Purkinje cell (primary cell): ENCODE measurements around the gene C19orf85. TPM values are rescaled to one million over a fixed set of nuclear protein-coding genes. Genes with fewer than 3 reads are reported as not detected.

ENCODE experiments used
- polyA plus RNA-seq: library from polyadenylated mRNA; unstranded; fragments of >200 nt; fragmentation: Nextera tagmentation; gene quantifications from 2 replicates; pipeline ENCODE4 v1.2.1, GENCODE V29; 2014

The C19orf85 gene
- not detected in 2 replicates for polyA plus RNA-seq

DNA sequence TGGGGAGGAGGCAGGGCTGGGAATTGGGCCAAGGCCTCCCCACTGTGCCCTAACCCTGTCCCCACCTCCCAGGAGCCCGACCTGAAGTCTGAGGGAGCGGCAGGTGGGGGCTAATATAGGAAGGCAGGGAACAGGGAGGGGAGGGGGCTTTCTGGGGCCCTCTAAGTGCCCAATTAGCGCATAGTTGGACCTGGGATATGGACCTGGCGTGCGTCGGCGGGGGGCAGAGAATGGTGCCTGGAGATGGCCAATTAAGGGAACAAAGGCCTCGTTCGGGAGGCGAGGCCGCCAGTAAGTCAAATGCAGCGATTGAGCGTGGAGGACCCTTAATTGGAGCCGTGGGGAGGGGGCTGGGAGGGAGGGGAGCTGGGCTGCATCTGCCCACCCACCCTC is at the start of gene C19orf85:
Gene C19orf85, minus strand, starts transcription at position 90 of the 393 bp plus-strand sequence. CDS start 197 bp downstream, outside the sequence.

GRCh38 chr19:55487924-55488687 is 23.6 kb upstream of the C19orf85 start, which contains the start of gene SSC5D:
SSC5D (plus strand) TSS chr19:55488436; CDS start chr19:55488590, 154 bp downstream.

GRCh38 chr19:55484593-55485438 is 20.3 kb upstream of the C19orf85 start, which contains the start of gene NAT14:
NAT14 (plus strand) TSS chr19:55485188; CDS start chr19:55485709, 521 bp downstream.

DNA sequence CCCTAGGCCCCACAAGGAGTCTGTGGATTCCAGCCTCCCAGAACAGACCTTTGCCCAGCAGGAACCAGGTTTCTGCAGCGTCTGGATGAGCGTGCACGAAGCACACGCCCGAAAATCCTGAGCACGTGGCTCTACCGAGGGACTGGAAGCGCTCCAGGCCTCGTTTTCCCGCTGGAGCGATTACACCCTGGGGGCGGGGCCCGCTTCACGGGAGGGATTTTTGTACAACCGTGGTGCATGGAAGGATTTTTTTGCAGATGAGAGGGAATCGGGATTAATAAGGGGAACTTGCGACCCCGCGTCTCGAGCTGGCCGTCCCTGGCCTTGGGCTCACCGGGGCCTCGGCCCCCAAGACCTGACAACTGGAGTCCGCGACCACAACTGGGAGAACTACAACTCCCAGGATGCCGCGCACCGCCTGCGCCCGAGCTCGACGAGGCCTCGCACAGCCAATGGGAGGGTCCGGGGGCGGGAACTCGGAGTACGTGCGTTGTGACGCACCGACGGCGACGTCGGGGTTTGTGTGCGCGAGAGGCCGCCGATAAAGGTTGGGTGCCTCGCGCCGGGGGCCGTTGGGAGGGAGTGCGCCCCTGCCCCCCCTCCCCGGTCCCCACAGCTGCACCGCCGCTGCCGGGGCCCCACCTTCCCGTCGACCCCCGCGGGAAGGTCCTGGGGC is 11.7 kb upstream of the C19orf85 start, which contains the start of gene ZNF628:
Gene ZNF628, plus strand, starts transcription at position 518 of the 676 bp plus-strand sequence. CDS start 3,294 bp downstream, outside the sequence.

DNA sequence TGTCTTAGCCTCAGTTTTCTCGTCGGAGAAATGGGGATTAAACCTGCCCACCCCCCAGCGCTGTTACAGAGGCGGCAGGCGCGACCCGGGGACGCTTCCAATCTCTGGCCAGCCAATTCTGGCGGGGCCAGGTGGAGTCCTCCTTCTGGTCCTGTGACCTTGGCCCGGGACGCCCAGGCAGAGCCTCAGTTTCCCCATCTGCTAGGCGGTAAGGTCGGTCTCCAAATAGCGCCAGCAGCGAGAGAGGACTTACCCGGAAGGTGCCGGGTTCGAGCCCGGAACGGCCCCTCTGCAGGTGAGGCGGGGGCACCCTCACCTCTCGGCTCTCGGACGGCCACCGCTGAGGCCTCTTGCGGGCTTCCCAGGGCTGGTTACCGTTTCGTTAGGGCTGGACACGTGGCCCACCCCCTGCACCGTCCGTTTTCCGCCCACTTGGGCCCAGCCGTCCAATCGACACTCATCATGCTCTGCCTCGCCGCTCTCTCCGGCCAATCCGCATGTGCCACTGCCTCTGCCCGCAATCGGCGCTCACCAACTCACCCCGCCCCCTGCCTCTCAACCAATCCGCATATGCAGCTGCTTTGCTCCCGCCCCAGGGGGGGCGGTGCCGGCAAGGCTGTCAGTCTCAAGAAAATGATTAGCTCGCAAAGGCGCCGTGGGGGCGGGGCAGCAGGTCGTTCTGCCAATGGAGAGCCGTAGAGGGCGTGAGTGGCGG is 3.1 kb downstream of the C19orf85 start, which contains the start of gene ISOC2:
Gene ISOC2, minus strand, starts transcription at position 384 of the 715 bp plus-strand sequence. CDS start 5,156 bp downstream, outside the sequence.

DNA sequence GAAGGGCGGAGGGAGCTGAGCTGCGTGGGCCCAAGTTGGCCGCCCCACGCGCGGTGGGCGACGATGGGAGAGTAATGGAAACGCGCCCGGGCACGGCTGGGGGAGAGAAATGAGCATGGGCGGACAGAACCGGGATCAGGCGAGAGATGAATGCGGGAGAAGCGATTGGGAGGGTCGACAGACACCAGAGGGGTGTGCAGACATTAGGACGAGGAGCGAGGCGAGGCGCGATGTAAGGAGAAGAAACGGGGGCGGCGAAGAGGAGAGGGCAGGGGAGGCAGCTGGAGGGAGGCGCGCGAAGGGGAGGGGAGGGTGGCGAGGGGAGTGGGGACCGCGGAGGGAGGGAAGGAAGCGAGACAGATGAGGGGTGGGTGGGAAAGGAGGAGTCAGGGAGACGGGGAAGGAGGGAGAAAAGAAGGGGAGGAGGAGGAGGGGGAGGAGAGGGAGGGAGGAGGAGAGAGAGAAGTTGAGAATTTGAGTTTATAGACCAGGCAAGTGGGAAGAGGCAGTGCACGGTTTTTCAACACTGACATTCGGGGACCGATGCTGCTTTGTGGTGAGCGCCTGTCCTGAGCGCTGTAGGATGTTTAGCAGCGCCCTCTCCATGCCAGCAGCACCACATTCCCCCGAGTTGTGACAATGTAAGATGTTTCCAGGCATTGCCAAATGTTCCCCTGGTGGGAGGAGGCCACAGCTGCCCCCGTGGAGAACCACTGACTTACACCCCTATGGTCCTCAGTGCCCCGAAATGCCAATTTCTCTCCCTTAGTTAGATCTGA is 21.3 kb downstream of the C19orf85 start, which contains the start of gene SHISA7:
Gene SHISA7, minus strand, starts transcription at position 256 of the 779 bp plus-strand sequence. CDS start 437 bp downstream, outside the sequence.

Other genes starting within 250 kb of the C19orf85 start
- gene TMEM86B, start 236.0 kb downstream of the C19orf85 start, polyA plus RNA-seq = 0.27 and 1.3 TPM in 2 replicates
- gene PPP6R1, start 205.7 kb downstream of the C19orf85 start, polyA plus RNA-seq = 1.3 and 2.7 TPM in 2 replicates
- gene HSPBP1, start 184.6 kb downstream of the C19orf85 start, polyA plus RNA-seq = 5.9 and 10.4 TPM in 2 replicates
- 0.44 and 2.8 TPM in 2 replicates for gene BRSK1, start 180.8 kb downstream of the C19orf85 start, polyA plus RNA-seq
- not detected in 2 replicates for gene TMEM150B, start 139.4 kb downstream of the C19orf85 start, polyA plus RNA-seq
- gene KMT5C, start 124.9 kb downstream of the C19orf85 start, polyA plus RNA-seq = 0.77 TPM in 1 of 2 replicates, not detected in the other
- gene COX6B2, start 110.0 kb downstream of the C19orf85 start, polyA plus RNA-seq = not detected in 2 replicates
- gene GARIN5B, start 101.5 kb downstream of the C19orf85 start, polyA plus RNA-seq = not detected in 2 replicates
- gene IL11, start 94.3 kb downstream of the C19orf85 start, polyA plus RNA-seq = not detected in 2 replicates
- not detected in 2 replicates for gene TMEM190, start 87.9 kb downstream of the C19orf85 start, polyA plus RNA-seq
- gene TMEM238, start 80.5 kb downstream of the C19orf85 start, polyA plus RNA-seq = not detected in 2 replicates
- gene RPL28, start 78.8 kb downstream of the C19orf85 start, polyA plus RNA-seq = 339 and 376 TPM in 2 replicates
- gene UBE2S, start 57.0 kb downstream of the C19orf85 start, polyA plus RNA-seq = 1.3 and 1.6 TPM in 2 replicates
- gene SHISA7, start 21.5 kb downstream of the C19orf85 start, polyA plus RNA-seq = 0.62 TPM in 1 of 2 replicates, not detected in the other
- gene ISOC2, start 3.1 kb downstream of the C19orf85 start, polyA plus RNA-seq = 0.93 and 1.2 TPM in 2 replicates
- not detected in 2 replicates for gene ZNF628, start 11.9 kb upstream of the C19orf85 start, polyA plus RNA-seq
- 26.9 and 43.3 TPM in 2 replicates for gene NAT14, start 20.4 kb upstream of the C19orf85 start, polyA plus RNA-seq
- 0.05 TPM in 1 of 2 replicates, not detected in the other for gene SSC5D, start 23.7 kb upstream of the C19orf85 start, polyA plus RNA-seq
- gene SBK2, start 72.4 kb upstream of the C19orf85 start, polyA plus RNA-seq = not detected in 2 replicates
- gene SBK3, start 80.8 kb upstream of the C19orf85 start, polyA plus RNA-seq = not detected in 2 replicates
- 0.36 and 0.48 TPM in 2 replicates for gene ZNF579, start 116.1 kb upstream of the C19orf85 start, polyA plus RNA-seq
- gene FIZ1, start 134.8 kb upstream of the C19orf85 start, polyA plus RNA-seq = 1.7 and 4.2 TPM in 2 replicates
- 0.36 TPM in 1 of 2 replicates, not detected in the other for gene ZNF524, start 135.5 kb upstream of the C19orf85 start, polyA plus RNA-seq
- gene ZNF865, start 140.9 kb upstream of the C19orf85 start, polyA plus RNA-seq = 0.22 TPM in 1 of 2 replicates, not detected in the other
- 0.16 and 0.27 TPM in 2 replicates for gene ZNF784, start 159.8 kb upstream of the C19orf85 start, polyA plus RNA-seq
- gene ZNF580, start 176.3 kb upstream of the C19orf85 start, polyA plus RNA-seq = 8.2 and 11.4 TPM in 2 replicates
- 0.74 and 4.1 TPM in 2 replicates for gene ZNF581, start 178.9 kb upstream of the C19orf85 start, polyA plus RNA-seq
- gene CCDC106, start 183.5 kb upstream of the C19orf85 start, polyA plus RNA-seq = 0.35 and 0.67 TPM in 2 replicates
- 2.8 and 3.7 TPM in 2 replicates for gene U2AF2, start 190.3 kb upstream of the C19orf85 start, polyA plus RNA-seq
- gene EPN1, start 210.5 kb upstream of the C19orf85 start, polyA plus RNA-seq = 1.3 and 1.4 TPM in 2 replicates